Activated naive CD4-positive, alpha-beta T cell treated with anti-CD3 and anti-CD28 coated beads, Interleukin-2, amount 50 U/mL, for 72 hours (primary cell): ENCODE data around the gene LRP5. TPM values are rescaled to one million over a fixed set of nuclear protein-coding genes. Genes with fewer than 3 reads are reported as not detected.
"Not testable (repeated sequence)": the region's sequence is repeated elsewhere in the genome, so short reads cannot be mapped to it uniquely, and the experiment has no call there.

ENCODE experiments used
- ATAC-seq, 2 donors: fragments of 150-1000 bp; cut with Tn5 transposase; 2 replicates each; pipeline ENCODE4 v1.10.0; 2021; ENCODE audit warnings: mild to moderate bottlenecking in 2 of 2, moderate library complexity in 2 of 2
- DNase-seq, 2 donors: peaks; one replicate each; pipeline ENCODE4 v3.0.0; 2021 to 2022; ENCODE audit warnings: low spot score in 2 of 2
- H3K27ac Mint-ChIP-seq, 2 donors: one replicate each; pipeline ENCODE4 v1.8.0; 2022; ENCODE audit warnings: mild to moderate bottlenecking in 2 of 2, mixed read lengths in 2 of 2
- H3K36me3 Mint-ChIP-seq, 2 donors: one replicate each; pipeline ENCODE4 v1.8.0; 2022; ENCODE audit warnings: mixed read lengths in 2 of 2
- H3K9me3 Mint-ChIP-seq, 2 donors: one replicate each; pipeline ENCODE4 v1.8.0; 2022; ENCODE audit warnings: mixed read lengths in 2 of 2
- total RNA-seq, 2 donors: library from RNA; stranded (reverse); gene quantifications; one replicate each; pipeline ENCODE4 v1.2.3, GENCODE V29; 2022

Gene LRP5
- total RNA-seq, 2 donors from 2014 or later, result 8.7 to 14.1 TPM

GRCh38 chr11:68274306-68274705 is 38.1 kb upstream of the LRP5 start:
- DNase-seq (no peak), ATAC-seq (no peak)
- no peaks in the 10 kb centered on the region for H3K9me3 Mint-ChIP-seq
- peak overlapping the region in 1 of 2 donors; percentile 59 for H3K27ac Mint-ChIP-seq
- peaks cover 5 to 25% of the 10 kb centered on the region in 2 donors for H3K36me3 Mint-ChIP-seq

GRCh38 chr11:68275721-68276507 is 36.5 kb upstream of the LRP5 start:
- Mint-ChIP-seq H3K36me3 (peaks cover 5 to 24% of the 10 kb centered on the region in 2 donors), H3K27ac (no peak overlapping the region), H3K9me3 (no peaks in the 10 kb centered on the region)
- no peak for ATAC-seq
- DNase-seq, result no peak

GRCh38 chr11:68276861-68277260 is 35.5 kb upstream of the LRP5 start:
- no peaks in the 10 kb centered on the region for H3K9me3 Mint-ChIP-seq
- DNase-seq (no peak), ATAC-seq (no peak)
- no peak overlapping the region for H3K27ac Mint-ChIP-seq
- H3K36me3 Mint-ChIP-seq, result peaks cover 5 to 17% of the 10 kb centered on the region in 2 donors

GRCh38 chr11:68279676-68280075 is 32.7 kb upstream of the LRP5 start:
- no peak for ATAC-seq
- H3K9me3 Mint-ChIP-seq, result peaks cover 5 to 11% of the 10 kb centered on the region in 2 donors
- peak overlapping the region in 1 of 2 donors; percentile 0 for H3K27ac Mint-ChIP-seq
- no peak for DNase-seq
- peaks cover 5 to 28% of the 10 kb centered on the region in 2 donors for H3K36me3 Mint-ChIP-seq

- DNase-seq (peak; percentile 51 to 74), ATAC-seq (peak; percentile 98 to 99)
- H3K9me3 Mint-ChIP-seq, result peaks cover 6 to 14% of the 10 kb centered on the region in 2 donors
- H3K36me3 Mint-ChIP-seq, result peaks cover 8 to 21% of the 10 kb centered on the region in 2 donors
- peak overlapping the region; percentile 87 to 92 for H3K27ac Mint-ChIP-seq
Observed at GRCh38 chr11:68282141-68282860, 30.1 kb upstream of the LRP5 start.

- peaks cover 8 to 21% of the 10 kb centered on the region in 2 donors for H3K36me3 Mint-ChIP-seq
- peaks cover 6 to 14% of the 10 kb centered on the region in 2 donors for H3K9me3 Mint-ChIP-seq
- H3K27ac Mint-ChIP-seq, result peak overlapping the region; percentile 87 to 92
- DNase-seq (no peak), ATAC-seq (no peak)
Observed at GRCh38 chr11:68282861-68283230, 29.5 kb upstream of the LRP5 start.

GRCh38 chr11:68284588-68284987 is 27.8 kb upstream of the LRP5 start:
- Mint-ChIP-seq H3K9me3 (peaks cover 6 to 15% of the 10 kb centered on the region in 2 donors), H3K36me3 (peaks cover 8 to 23% of the 10 kb centered on the region in 2 donors), H3K27ac (peak overlapping the region in 1 of 2 donors; percentile 3)
- ATAC-seq, DNase-seq: not testable (repeated sequence)

- DNase-seq, result no peak
- no peak for ATAC-seq
- H3K9me3 Mint-ChIP-seq, result peaks cover 6 to 18% of the 10 kb centered on the region in 2 donors
- H3K36me3 Mint-ChIP-seq, result peaks cover 8 to 26% of the 10 kb centered on the region in 2 donors
- H3K27ac Mint-ChIP-seq, result no peak overlapping the region
Observed at GRCh38 chr11:68287419-68287818, 25.0 kb upstream of the LRP5 start.

- peaks cover 5 to 11% of the 10 kb centered on the region in 2 donors for H3K36me3 Mint-ChIP-seq
- H3K9me3 Mint-ChIP-seq, result peaks cover 4 to 9% of the 10 kb centered on the region in 2 donors
- DNase-seq (no peak), ATAC-seq (no peak)
- H3K27ac Mint-ChIP-seq, result no peak overlapping the region
Observed at GRCh38 chr11:68289456-68289855, 22.9 kb upstream of the LRP5 start.

GRCh38 chr11:68293708-68294107 is 18.7 kb upstream of the LRP5 start:
- peaks cover 0 to 5% of the 10 kb centered on the region in 2 donors for H3K36me3 Mint-ChIP-seq
- H3K9me3 Mint-ChIP-seq, result peaks cover 0 to 4% of the 10 kb centered on the region in 2 donors
- ATAC-seq (no peak), DNase-seq (no peak)
- H3K27ac Mint-ChIP-seq, result no peak overlapping the region

GRCh38 chr11:68295271-68295670 is 17.1 kb upstream of the LRP5 start:
- Mint-ChIP-seq H3K36me3 (no peaks in the 10 kb centered on the region), H3K27ac (no peak overlapping the region), H3K9me3 (no peaks in the 10 kb centered on the region)
- ATAC-seq, result no peak
- no peak for DNase-seq

GRCh38 chr11:68295940-68296339 is 16.5 kb upstream of the LRP5 start:
- no peak for DNase-seq

GRCh38 chr11:68296344-68297051 is 15.9 kb upstream of the LRP5 start:
- Mint-ChIP-seq H3K9me3 (no peaks in the 10 kb centered on the region), H3K27ac (no peak overlapping the region), H3K36me3 (no peaks in the 10 kb centered on the region)
- DNase-seq, result no peak
- ATAC-seq, result no peak

More at GRCh38 chr11:68295940-68296339, 16.5 kb upstream of the LRP5 start:
- no peaks in the 10 kb centered on the region for H3K9me3 Mint-ChIP-seq
- no peak overlapping the region for H3K27ac Mint-ChIP-seq
- ATAC-seq, result no peak
- no peaks in the 10 kb centered on the region for H3K36me3 Mint-ChIP-seq

- no peak for ATAC-seq
- DNase-seq, result no peak
- Mint-ChIP-seq H3K27ac (no peak overlapping the region), H3K9me3 (no peaks in the 10 kb centered on the region), H3K36me3 (no peaks in the 10 kb centered on the region)
Observed at GRCh38 chr11:68297052-68297378, 15.4 kb upstream of the LRP5 start.

GRCh38 chr11:68297494-68297811 is 14.9 kb upstream of the LRP5 start:
- ATAC-seq, result no peak
- Mint-ChIP-seq H3K27ac (no peak overlapping the region), H3K9me3 (no peaks in the 10 kb centered on the region), H3K36me3 (no peaks in the 10 kb centered on the region)
- no peak for DNase-seq

GRCh38 chr11:68297812-68298658 is 14.4 kb upstream of the LRP5 start:
- ATAC-seq, result peak; percentile 98 to 99
- H3K27ac Mint-ChIP-seq, result no peak overlapping the region
- no peaks in the 10 kb centered on the region for H3K9me3 Mint-ChIP-seq
- no peaks in the 10 kb centered on the region for H3K36me3 Mint-ChIP-seq
- DNase-seq, result peak; percentile 77 to 87
